Spleen (tissue), 11 donors: ENCODE measurements around the gene SLC38A6. TPM values are rescaled to one million over a fixed set of nuclear protein-coding genes. Genes with fewer than 3 reads are reported as not detected.

Experiments used
- DNase-seq: peaks from one replicate; pipeline ENCODE4 v3.0.0-alpha.2; 2020
- H3K27ac ChIP-seq, 8 donors: fragments of 200-600 bp; sonication (generic) in 7 of 8; 1 replicate in 4 of 8; 2 replicates in 4 of 8; pipeline versions ENCODE4 v1.5.0 to v1.8.0; 2016 to 2021; ENCODE audit warnings: inconsistent platforms in 4 of 8, mild to moderate bottlenecking in 4 of 8, moderate library complexity in 1 of 8
- H3K27me3 ChIP-seq, 7 donors: fragments of 200-600 bp; sonication (generic) in 6 of 7; replicated peaks in 1 of 7; 1 replicate in 4 of 7; 2 replicates in 3 of 7; pipeline versions ENCODE4 v1.5.0 to v1.8.0; 2016 to 2021; ENCODE audit warnings: inconsistent platforms in 3 of 7, mild to moderate bottlenecking in 1 of 7
- H3K36me3 ChIP-seq, 6 donors: fragments of 200-600 bp; sonication (generic) in 5 of 6; 1 replicate in 4 of 6; 2 replicates in 2 of 6; pipeline versions ENCODE4 v1.5.0 to v1.8.0; 2016 to 2021; ENCODE audit warnings: inconsistent platforms in 2 of 6
- H3K4me1 ChIP-seq, 6 donors: fragments of 200-600 bp; sonication (generic) in 5 of 6; 1 replicate in 3 of 6; 2 replicates in 3 of 6; pipeline versions ENCODE4 v1.5.0 to v1.8.0; 2016 to 2021; ENCODE audit warnings: inconsistent platforms in 3 of 6
- H3K4me3 ChIP-seq, 8 donors: fragments of 200-600 bp; sonication (generic) in 7 of 8; 1 replicate in 4 of 8; 2 replicates in 4 of 8; pipeline versions ENCODE4 v1.5.0 to v1.8.0; 2016 to 2021; ENCODE audit warnings: inconsistent platforms in 4 of 8, mild to moderate bottlenecking in 4 of 8, moderate library complexity in 2 of 8
- H3K9me3 ChIP-seq, 8 donors: fragments of 200-600 bp; sonication (generic) in 7 of 8; 1 replicate in 4 of 8; 2 replicates in 4 of 8; pipeline versions ENCODE4 v1.5.0 to v1.8.0; 2016 to 2021; ENCODE audit warnings: inconsistent platforms in 4 of 8
- POLR2A ChIP-seq, 3 donors: fragments of 450-650 bp; IDR thresholded peaks; one replicate each; pipeline ENCODE4 v1.5.1; 2017; ENCODE audit warnings: antibody characterized with exemption in 3 of 3, mild to moderate bottlenecking in 1 of 3
- POLR2AphosphoS5 ChIP-seq, 3 donors: sonication (generic); formaldehyde crosslinking; IDR thresholded peaks; one replicate each; pipeline ENCODE4 v1.5.1; 2017; ENCODE audit warnings: antibody characterized with exemption in 3 of 3
- WGBS, 5 donors: extraction: QIAGEN DNeasy Blood & Tissue Kit in 3 of 5; methylation state at CpG; one replicate each; pipeline versions ENCODE4 v1.1.5 to v1.1.7; 2013 to 2018; 5-methylcytosine and 5-hydroxymethylcytosine counted together
- intact Hi-C: fragments of 100-400 bp; cut with DNase I; formaldehyde crosslinking; loops from one replicate; pipeline ENCODE4 v1.15.0; 2023; ENCODE audit warnings: low total_unique reads
- polyA plus RNA-seq, 3 donors: library from polyadenylated mRNA; stranded (reverse); fragments of 200-250 nt; gene quantifications; one replicate each; pipeline ENCODE4 v1.2.1, GENCODE V29; 2013
- total RNA-seq, 7 donors: library from RNA; depleted of rRNA in 3 of 7; stranded (reverse); fragments of >200 nt in 3 of 7; fragmentation: NEBNext Ultra II Directional in 4 of 7; extraction: Animal tissue kit (Norgen Biotek cat#: 25700) in 4 of 7; gene quantifications; one replicate each; pipeline versions ENCODE4 v1.1.0 to v1.2.1, GENCODE V29; 2016 to 2021
- TF ChIP-seq, protein P1 (sequence below), 11 experiments: fragments of 200-600 bp in 7 of 11; fragments of 450-650 bp in 4 of 11; sonication (generic) in 4 of 11; IDR thresholded peaks in 8 of 11; conservative IDR thresholded peaks in 3 of 11; 1 replicate in 7 of 11; 2 replicates in 4 of 11; pipeline versions ENCODE4 v1.4.0 to v1.8.0; 2016 to 2021; ENCODE audit warnings: antibody characterized with exemption in 11 of 11, inconsistent platforms in 4 of 11, mild to moderate bottlenecking in 1 of 11
- donor health status: healthy with polysubstance abuse.
- donor health status: DM: no; HTN: no; CAD: no; lungs with moderate emphysema.
- donor health status: DM: no; HTN: no; CAD: no.
- donor health status: Bipolar disorder and iron deficiency.
- donor health status: healthy.
- donor health status: DM: no; HTN: no; CAD: no.
- donor health status: DM: yes; HTN: yes; CAD: no.

The SLC38A6 gene
- total and polyA plus RNA-seq, 10 donors: 9.5 to 34.2 (median 17.5) TPM

DNA sequence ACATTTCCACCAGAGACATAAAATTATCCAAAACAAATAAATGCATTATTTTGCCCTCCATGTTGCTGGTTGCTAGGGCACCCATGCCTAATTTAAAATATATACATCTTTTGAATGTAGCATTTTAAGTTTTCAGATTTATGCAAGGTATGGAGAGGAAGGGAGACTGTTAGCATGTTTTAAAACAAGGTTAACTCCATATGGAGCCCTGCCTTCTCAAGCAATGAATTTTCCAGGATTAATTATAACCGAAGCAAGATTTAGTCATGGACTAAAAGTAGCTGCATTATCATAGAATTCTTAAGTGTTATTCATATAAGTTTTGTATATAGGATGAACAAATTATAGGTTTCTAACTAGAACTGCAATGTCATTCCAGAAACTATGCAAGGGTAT, 37.4 kb upstream of the SLC38A6 start:
- Histone ChIP-seq H3K4me3 (no peak overlapping the region), H3K9me3 (no peaks in the 10 kb centered on the region), H3K4me1 (no peaks in the 10 kb centered on the region), H3K27me3 (no peaks in the 10 kb centered on the region), H3K36me3 (peaks cover 0 to 4% (median 0%) of the 10 kb centered on the region in 6 donors), H3K27ac (no peak overlapping the region)
- intact Hi-C loops: no loop called here
- TF ChIP-seq, protein P1, sequence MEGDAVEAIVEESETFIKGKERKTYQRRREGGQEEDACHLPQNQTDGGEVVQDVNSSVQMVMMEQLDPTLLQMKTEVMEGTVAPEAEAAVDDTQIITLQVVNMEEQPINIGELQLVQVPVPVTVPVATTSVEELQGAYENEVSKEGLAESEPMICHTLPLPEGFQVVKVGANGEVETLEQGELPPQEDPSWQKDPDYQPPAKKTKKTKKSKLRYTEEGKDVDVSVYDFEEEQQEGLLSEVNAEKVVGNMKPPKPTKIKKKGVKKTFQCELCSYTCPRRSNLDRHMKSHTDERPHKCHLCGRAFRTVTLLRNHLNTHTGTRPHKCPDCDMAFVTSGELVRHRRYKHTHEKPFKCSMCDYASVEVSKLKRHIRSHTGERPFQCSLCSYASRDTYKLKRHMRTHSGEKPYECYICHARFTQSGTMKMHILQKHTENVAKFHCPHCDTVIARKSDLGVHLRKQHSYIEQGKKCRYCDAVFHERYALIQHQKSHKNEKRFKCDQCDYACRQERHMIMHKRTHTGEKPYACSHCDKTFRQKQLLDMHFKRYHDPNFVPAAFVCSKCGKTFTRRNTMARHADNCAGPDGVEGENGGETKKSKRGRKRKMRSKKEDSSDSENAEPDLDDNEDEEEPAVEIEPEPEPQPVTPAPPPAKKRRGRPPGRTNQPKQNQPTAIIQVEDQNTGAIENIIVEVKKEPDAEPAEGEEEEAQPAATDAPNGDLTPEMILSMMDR (IDR thresholded peaks at IDR 0.05 in 8 of 11, conservative IDR thresholded peaks at IDR 0.05 in 3 of 11): no peak
- TF ChIP-seq POLR2A (IDR thresholded peaks at IDR 0.05) (no peak), POLR2AphosphoS5 (IDR thresholded peaks at IDR 0.05) (no peak)
- 90 to 99% (median 96%) methylated on average over 1 of the region's 1 CpG for WGBS, 5 donors
- no peak for DNase-seq

DNA sequence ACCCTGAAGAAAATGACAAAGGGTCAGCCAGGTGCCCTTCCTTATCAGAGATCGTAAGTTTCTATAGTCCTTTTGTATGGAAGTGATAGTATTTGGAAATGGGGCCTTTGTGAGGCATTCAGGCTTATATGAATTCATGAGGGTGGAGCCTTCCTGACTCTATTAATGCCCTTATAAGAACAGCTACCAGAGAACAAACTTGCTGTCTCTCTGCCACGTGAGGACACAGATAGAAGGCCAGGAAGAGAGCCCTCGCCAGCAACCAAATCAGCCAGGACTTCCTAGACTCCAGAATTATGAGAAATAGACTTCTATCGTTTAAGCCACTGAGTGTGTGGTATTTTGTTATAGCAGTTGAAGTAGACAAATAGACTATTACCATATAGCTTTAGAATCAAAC, 36.8 kb upstream of the SLC38A6 start:
- H3K4me1 ChIP-seq: no peaks in the 10 kb centered on the region
- H3K4me3 ChIP-seq: no peak overlapping the region
- no peaks in the 10 kb centered on the region for H3K9me3 ChIP-seq
- peaks cover 0 to 4% (median 0%) of the 10 kb centered on the region in 6 donors for H3K36me3 ChIP-seq
- intact Hi-C loops: no loop called here
- H3K27ac ChIP-seq: no peak overlapping the region
- no peak for DNase-seq
- no peak for TF ChIP-seq POLR2AphosphoS5 (IDR thresholded peaks at IDR 0.05)
- no peak for TF ChIP-seq POLR2A (IDR thresholded peaks at IDR 0.05)
- TF ChIP-seq, protein P1 (IDR thresholded peaks at IDR 0.05 in 8 of 11, conservative IDR thresholded peaks at IDR 0.05 in 3 of 11): no peak
- WGBS, 5 donors: 71 to 83% (median 74%) methylated on average over 4 of the region's 4 CpGs
- H3K27me3 ChIP-seq: no peaks in the 10 kb centered on the region

DNA sequence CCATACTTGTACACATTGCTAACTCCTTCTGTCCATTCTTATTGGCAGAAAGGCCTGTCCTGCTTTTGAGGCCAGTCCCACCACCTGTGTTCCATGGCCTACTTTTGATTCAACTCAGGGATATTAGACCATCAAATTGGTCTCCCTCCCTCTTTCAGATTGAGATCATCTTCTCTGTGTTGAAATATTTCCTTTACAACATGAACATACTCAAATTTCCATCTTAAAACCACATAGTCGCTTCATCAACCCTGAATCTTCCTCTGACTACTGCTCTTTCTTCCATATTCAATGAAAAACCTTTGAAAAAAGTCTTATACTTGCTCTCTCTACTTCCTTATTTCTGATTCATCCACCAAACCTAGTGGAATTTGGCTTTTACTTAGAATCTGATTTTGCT, 35.1 kb upstream of the SLC38A6 start:
- Histone ChIP-seq H3K4me3 (no peak overlapping the region), H3K36me3 (peaks cover 0 to 4% (median 0%) of the 10 kb centered on the region in 6 donors), H3K27me3 (no peaks in the 10 kb centered on the region), H3K4me1 (no peaks in the 10 kb centered on the region), H3K9me3 (no peaks in the 10 kb centered on the region), H3K27ac (no peak overlapping the region)
- no peak for DNase-seq
- WGBS, 5 donors: 35 to 83% (median 60%) methylated on average over 1 of the region's 1 CpG
- intact Hi-C loops: no loop called here
- TF ChIP-seq, protein P1 (IDR thresholded peaks at IDR 0.05 in 8 of 11, conservative IDR thresholded peaks at IDR 0.05 in 3 of 11): no peak
- TF ChIP-seq POLR2AphosphoS5 (IDR thresholded peaks at IDR 0.05): no peak
- no peak for TF ChIP-seq POLR2A (IDR thresholded peaks at IDR 0.05)

DNA sequence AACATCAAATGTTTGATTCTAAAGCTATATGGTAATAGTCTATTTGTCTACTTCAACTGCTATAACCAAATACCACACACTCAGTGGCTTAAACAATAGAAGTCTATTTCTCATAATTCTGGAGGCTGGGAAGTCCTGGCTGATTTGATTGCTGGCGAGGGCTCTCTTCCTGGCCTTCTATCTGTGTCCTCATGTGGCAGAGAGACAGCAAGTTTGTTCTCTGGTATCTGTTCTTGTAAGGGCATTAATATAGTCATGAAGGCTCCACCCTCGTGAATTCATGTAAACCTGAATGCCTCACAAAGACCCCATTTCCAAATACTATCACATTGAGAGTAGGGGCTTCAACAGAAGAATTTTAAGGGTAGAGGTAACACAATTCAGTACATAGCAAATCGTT, 34.3 kb upstream of the SLC38A6 start:
- WGBS, 5 donors: 90 to 98% (median 94%) methylated on average over 3 of the region's 3 CpGs
- Histone ChIP-seq H3K27me3 (no peaks in the 10 kb centered on the region), H3K9me3 (no peaks in the 10 kb centered on the region), H3K27ac (no peak overlapping the region), H3K4me1 (no peaks in the 10 kb centered on the region), H3K4me3 (no peak overlapping the region), H3K36me3 (no peaks in the 10 kb centered on the region)
- no peak for DNase-seq
- no peak for TF ChIP-seq POLR2A (IDR thresholded peaks at IDR 0.05)
- intact Hi-C loops: no loop called here
